Ovary (tissue), 9 donors: ENCODE data around the gene SPTBN5. TPM values are rescaled to one million over a fixed set of nuclear protein-coding genes. Genes with fewer than 3 reads are reported as not detected.

Experiments
- DNase-seq, 5 donors: peaks; one replicate each; pipeline ENCODE4 v3.0.0-alpha.2; 2019 to 2020
- H3K27ac ChIP-seq, 2 donors: fragments of 200-600 bp; one replicate each; pipeline versions ENCODE4 v1.5.1 to v1.8.0; 2019 to 2022
- H3K27me3 ChIP-seq: fragments of 200-600 bp; one replicate; pipeline ENCODE4 v1.8.0; 2022
- H3K36me3 ChIP-seq: fragments of 200-600 bp; sonication (generic); one replicate; pipeline ENCODE4 v1.5.1; 2019
- H3K4me1 ChIP-seq: one replicate; pipeline ENCODE4 v1.8.1; 2013; ENCODE audit warnings: mild to moderate bottlenecking, moderate library complexity; ENCODE audit not compliant: insufficient read depth
- H3K4me3 ChIP-seq: fragments of 200-600 bp; sonication (generic); one replicate; pipeline ENCODE4 v1.5.1; 2017
- H3K9me3 ChIP-seq, 2 donors: fragments of 200-600 bp in 1 of 2; sonication (generic) in 1 of 2; one replicate each; pipeline versions ENCODE4 v1.5.1 to v1.8.1; 2013 to 2019; ENCODE audit warnings: mild to moderate bottlenecking in 1 of 2, moderate library complexity in 1 of 2
- CTCF ChIP-seq, 3 donors: fragments of 450-650 bp in 2 of 3; fragments of 200-600 bp in 1 of 3; IDR thresholded peaks; one replicate each; pipeline versions ENCODE4 v1.5.1 to v1.8.0; 2016 to 2022; ENCODE audit warnings: antibody characterized with exemption in 3 of 3, mild to moderate bottlenecking in 1 of 3
- EP300 ChIP-seq: sonication (generic); formaldehyde crosslinking; IDR thresholded peaks from one replicate; pipeline ENCODE4 v1.6.1; 2017; ENCODE audit warnings: antibody characterized with exemption
- POLR2A ChIP-seq: fragments of 450-650 bp; IDR thresholded peaks from one replicate; pipeline ENCODE4 v1.6.1; 2017; ENCODE audit warnings: antibody characterized with exemption, mild to moderate bottlenecking, moderate library complexity
- WGBS, 3 donors: extraction: QIAGEN DNeasy Blood & Tissue Kit in 1 of 3; methylation state at CpG; one replicate each; pipeline versions ENCODE4 v1.1.5 to v1.1.7; 2013 to 2017; 5-methylcytosine and 5-hydroxymethylcytosine counted together
- intact Hi-C, 4 donors: fragments of 100-400 bp; cut with DNase I; formaldehyde crosslinking; loops; one replicate each; pipeline versions ENCODE4 v1.11.0 to v1.15.1; 2022 to 2023
- polyA plus RNA-seq, 2 donors: library from polyadenylated mRNA; stranded (reverse); fragments of 200-250 nt in 1 of 2; fragments of 350-450 nt in 1 of 2; fragmentation: Illumina TruSeq in 1 of 2; extraction: RNeasy Lipid Tissue Mini Kit (QIAGEN cat#74804) in 1 of 2; gene quantifications; one replicate each; pipeline ENCODE4 v1.2.3, GENCODE V29; 2013 to 2014
- total RNA-seq, 7 donors: library from RNA; depleted of rRNA in 2 of 7; stranded (reverse); fragments of >200 nt in 2 of 7; fragmentation: NEBNext Ultra II Directional in 3 of 7; extraction: Animal tissue kit (Norgen Biotek cat#: 25700) in 3 of 7; gene quantifications; one replicate each; pipeline versions ENCODE4 v1.1.0 to v1.2.4, GENCODE V29; 2016 to 2023
- donor health status: DM: no; HTN: no; CAD: no; lungs with moderate emphysema.
- donor health status: DM: no; HTN: no; CAD: no.
- donor health status: Bipolar disorder and iron deficiency.
- donor health status: DM: yes; HTN: yes; CAD: no.
- donor health status: DM: no; HTN: no; CAD: no.
- donor health status: DM: yes; HTN: yes; CAD: no.

Gene SPTBN5
- total and polyA plus RNA-seq, 9 donors, result 0.28 to 1.5 (median 0.77) TPM

GRCh38 chr15:41856262-41856661 is 37.6 kb downstream of the SPTBN5 start:
- Histone ChIP-seq H3K36me3 (no peaks in the 10 kb centered on the region), H3K27me3 (no peaks in the 10 kb centered on the region), H3K4me3 (no peak overlapping the region), H3K9me3 (no peaks in the 10 kb centered on the region), H3K4me1 (no peaks in the 10 kb centered on the region), H3K27ac (no peak overlapping the region)
- intact Hi-C loops, result no loop called here
- no peak for DNase-seq
- 80 to 85% (median 83%) methylated on average over 17 of the region's 17 CpGs for WGBS, 3 donors
- TF ChIP-seq EP300 (no peak), POLR2A (no peak), CTCF (IDR thresholded peaks at IDR 0.05) (no peak)

DNA sequence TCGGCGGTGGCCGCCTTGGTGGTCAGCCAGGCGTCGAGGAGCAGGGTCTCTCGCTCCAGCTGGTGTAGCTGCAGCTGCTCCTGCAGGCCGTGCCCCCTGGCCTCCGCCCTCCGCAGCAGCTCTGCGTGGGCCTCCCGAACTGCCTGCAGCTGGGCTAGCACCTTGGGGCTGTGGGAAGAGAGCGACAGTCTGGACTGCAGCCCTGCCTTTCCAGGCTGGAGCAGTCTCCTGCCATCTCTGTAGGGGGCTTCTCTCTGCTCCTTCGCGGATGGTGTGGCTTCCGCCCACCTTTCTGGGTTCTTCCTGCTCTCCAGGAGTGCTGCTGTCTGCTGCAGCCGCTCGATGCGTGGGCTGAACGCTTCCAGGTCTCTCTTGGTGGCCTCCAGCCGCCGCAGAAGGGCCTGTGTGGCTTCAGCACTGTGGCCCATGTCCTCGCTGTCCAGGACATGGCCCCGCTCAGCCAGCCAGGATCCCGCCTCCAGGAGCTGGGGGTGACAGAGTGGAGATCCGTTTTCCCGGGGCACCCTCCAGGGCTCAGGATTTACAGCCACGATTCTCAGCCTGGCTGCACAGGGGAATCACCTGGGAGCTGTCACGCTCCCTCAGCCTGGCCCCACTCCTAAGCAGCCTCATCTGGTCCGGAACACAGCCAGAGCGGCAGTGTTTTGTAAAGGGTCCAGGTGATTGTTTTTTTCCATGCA is 38.4 kb downstream of the SPTBN5 start:
- peaks cover 3% of the 10 kb centered on the region for H3K4me1 ChIP-seq
- no peaks in the 10 kb centered on the region for H3K9me3 ChIP-seq
- H3K4me3 ChIP-seq, result no peak overlapping the region
- DNase-seq, result no peak
- 26 to 42% (median 37%) methylated on average over 29 to 30 of the region's 30 CpGs for WGBS, 3 donors
- H3K36me3 ChIP-seq, result no peaks in the 10 kb centered on the region
- intact Hi-C loops, result no loop called here
- H3K27ac ChIP-seq, result no peak overlapping the region
- TF ChIP-seq EP300, result no peak
- no peak for TF ChIP-seq CTCF (IDR thresholded peaks at IDR 0.05)
- TF ChIP-seq POLR2A, result no peak
- H3K27me3 ChIP-seq, result no peaks in the 10 kb centered on the region

DNA sequence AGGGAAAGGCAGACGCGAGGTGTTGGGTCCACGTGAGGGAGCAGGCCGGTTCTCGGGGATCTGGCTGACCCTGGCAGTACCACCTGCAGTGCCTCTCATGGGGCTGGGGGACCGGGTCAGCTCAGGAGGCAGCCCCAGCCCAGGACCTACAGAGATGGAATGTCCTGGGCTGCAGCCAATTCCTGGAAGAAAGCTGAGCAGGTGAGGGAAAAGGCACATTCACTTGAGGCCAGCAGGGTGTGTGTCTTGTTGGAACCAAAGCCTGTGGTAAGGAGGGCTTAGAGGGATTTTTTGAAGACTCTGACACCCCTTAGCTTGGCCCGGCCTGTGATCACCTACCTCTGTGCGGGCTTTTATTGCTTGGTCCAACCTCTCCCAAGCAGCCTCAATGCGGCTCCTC is 39.4 kb downstream of the SPTBN5 start:
- intact Hi-C loops, result no loop called here
- no peak for TF ChIP-seq CTCF (IDR thresholded peaks at IDR 0.05)
- Histone ChIP-seq H3K27ac (no peak overlapping the region), H3K4me1 (peaks cover 3% of the 10 kb centered on the region), H3K4me3 (no peak overlapping the region), H3K36me3 (no peaks in the 10 kb centered on the region), H3K27me3 (no peaks in the 10 kb centered on the region), H3K9me3 (no peaks in the 10 kb centered on the region)
- WGBS, 3 donors, result 89 to 91% (median 91%) methylated on average over 9 of the region's 9 CpGs
- no peak for DNase-seq

GRCh38 chr15:41853831-41854230 is 40.0 kb downstream of the SPTBN5 start:
- Histone ChIP-seq H3K9me3 (no peaks in the 10 kb centered on the region), H3K36me3 (no peaks in the 10 kb centered on the region), H3K4me1 (peaks cover 3% of the 10 kb centered on the region), H3K27ac (no peak overlapping the region), H3K27me3 (no peaks in the 10 kb centered on the region), H3K4me3 (no peak overlapping the region)
- WGBS, 3 donors, result 65 to 77% (median 68%) methylated on average over 10 of the region's 10 CpGs
- no peak for DNase-seq
- intact Hi-C loops, result no loop called here
- TF ChIP-seq POLR2A (no peak), EP300 (no peak), CTCF (IDR thresholded peaks at IDR 0.05) (no peak)
